ENCODE measurements around the gene PDE4D.

- TF ChIP-seq CTCF (conservative IDR thresholded peaks at IDR 0.05; ENCODE audit: low read depth, low read length) (no peak), EZH2 (IDR thresholded peaks at IDR 0.05; ENCODE audit: borderline replicate concordance, low read depth, low read length, poor library complexity, severe bottlenecking) (no peak)
These were observed 63.6 kb downstream of the PDE4D start for GRCh38 chr5:59829922-59830321.
